Measurements from ENCODE around the gene CPVL.

DNA sequence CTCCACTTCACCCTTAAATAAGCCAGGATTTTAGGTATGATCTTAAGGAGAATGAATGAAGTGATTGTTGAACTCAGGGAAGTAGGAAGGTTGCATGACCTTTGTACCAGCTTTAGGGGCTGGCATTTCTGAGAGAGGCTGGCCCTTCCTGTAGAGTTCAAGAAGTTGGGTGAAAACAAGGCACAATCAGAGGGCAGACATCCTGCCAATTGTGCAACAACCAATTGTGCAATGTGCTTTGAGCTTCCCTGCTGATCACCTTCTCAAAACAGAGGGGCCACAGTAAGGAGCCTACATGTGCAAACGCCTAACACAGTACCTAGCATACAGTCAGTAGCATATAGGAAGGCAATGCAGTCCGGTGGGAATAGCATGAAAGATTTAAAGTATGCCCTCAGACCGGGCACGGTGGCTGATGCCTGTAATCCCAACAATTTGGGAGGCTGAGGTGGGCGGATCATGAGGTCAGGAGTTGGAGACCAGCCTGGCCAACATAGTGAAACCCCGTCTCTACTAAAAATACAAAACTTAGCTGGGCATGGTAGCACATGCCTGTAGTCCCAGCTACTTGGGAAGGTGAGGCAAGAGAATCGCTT, 5.4 kb downstream of the CPVL start:
- TF ChIP-seq, protein P1, sequence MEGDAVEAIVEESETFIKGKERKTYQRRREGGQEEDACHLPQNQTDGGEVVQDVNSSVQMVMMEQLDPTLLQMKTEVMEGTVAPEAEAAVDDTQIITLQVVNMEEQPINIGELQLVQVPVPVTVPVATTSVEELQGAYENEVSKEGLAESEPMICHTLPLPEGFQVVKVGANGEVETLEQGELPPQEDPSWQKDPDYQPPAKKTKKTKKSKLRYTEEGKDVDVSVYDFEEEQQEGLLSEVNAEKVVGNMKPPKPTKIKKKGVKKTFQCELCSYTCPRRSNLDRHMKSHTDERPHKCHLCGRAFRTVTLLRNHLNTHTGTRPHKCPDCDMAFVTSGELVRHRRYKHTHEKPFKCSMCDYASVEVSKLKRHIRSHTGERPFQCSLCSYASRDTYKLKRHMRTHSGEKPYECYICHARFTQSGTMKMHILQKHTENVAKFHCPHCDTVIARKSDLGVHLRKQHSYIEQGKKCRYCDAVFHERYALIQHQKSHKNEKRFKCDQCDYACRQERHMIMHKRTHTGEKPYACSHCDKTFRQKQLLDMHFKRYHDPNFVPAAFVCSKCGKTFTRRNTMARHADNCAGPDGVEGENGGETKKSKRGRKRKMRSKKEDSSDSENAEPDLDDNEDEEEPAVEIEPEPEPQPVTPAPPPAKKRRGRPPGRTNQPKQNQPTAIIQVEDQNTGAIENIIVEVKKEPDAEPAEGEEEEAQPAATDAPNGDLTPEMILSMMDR (IDR thresholded peaks at IDR 0.05; ENCODE audit: borderline replicate concordance, extremely low read depth, low read length, poor library complexity, severe bottlenecking): no peak
- no peak for TF ChIP-seq EZH2 (IDR thresholded peaks at IDR 0.05; ENCODE audit: borderline replicate concordance, low read depth, low read length, severe bottlenecking)
